IgD-negative memory B cell (primary cell): ENCODE measurements around the gene LENG1. TPM values are rescaled to one million over a fixed set of nuclear protein-coding genes. Genes with fewer than 3 reads are reported as not detected.
"Not testable (repeated sequence)": the region's sequence is repeated elsewhere in the genome, so short reads cannot be mapped to it uniquely, and the experiment has no call there.

ENCODE experiments used
- H3K27ac Mint-ChIP-seq, 3 donors: one replicate each; pipeline ENCODE4 v1.8.0; 2020 to 2022; ENCODE audit warnings: mild to moderate bottlenecking in 3 of 3, mixed read lengths in 3 of 3, moderate library complexity in 1 of 3
- H3K27me3 Mint-ChIP-seq: one replicate; pipeline ENCODE4 v1.8.0; 2021; ENCODE audit warnings: mixed read lengths
- H3K36me3 Mint-ChIP-seq: one replicate; pipeline ENCODE4 v1.8.0; 2020; ENCODE audit warnings: mild to moderate bottlenecking, mixed read lengths
- H3K4me1 Mint-ChIP-seq, 3 donors: one replicate each; pipeline ENCODE4 v1.8.0; 2020 to 2022; ENCODE audit warnings: mixed read lengths in 3 of 3, mild to moderate bottlenecking in 1 of 3
- H3K4me3 Mint-ChIP-seq, 4 donors: one replicate each; pipeline ENCODE4 v1.8.0; 2020 to 2022; ENCODE audit warnings: mild to moderate bottlenecking in 4 of 4, mixed read lengths in 4 of 4, moderate library complexity in 3 of 4
- H3K9me3 Mint-ChIP-seq, 3 donors: one replicate each; pipeline ENCODE4 v1.8.0; 2020 to 2021; ENCODE audit warnings: mixed read lengths in 3 of 3, mild to moderate bottlenecking in 1 of 3
- polyA plus RNA-seq: library from polyadenylated mRNA; unstranded; fragments of 300-500 nt; fragmentation: Illumina TruSeq; gene quantifications from one replicate; pipeline ENCODE4 v1.2.3, GENCODE V29; 2021

LENG1 gene
- polyA plus RNA-seq: 15.8 TPM

GRCh38 chr19:54159352-54160181 is at the start of gene LENG1:
TSS of gene LENG1 (minus strand) at chr19:54159721. CDS start at chr19:54159695, 26 bp downstream.
- Mint-ChIP-seq H3K36me3 (peaks cover 2% of the 10 kb centered on the region), H3K27me3 (peaks cover 4% of the 10 kb centered on the region), H3K4me3 (peak within 1 kb of the TSS; percentile 96 to 100 (median 98)), H3K9me3 (no peaks in the 10 kb centered on the region), H3K4me1 (peaks cover 16 to 32% (median 24%) of the 10 kb centered on the region in 3 donors), H3K27ac (peak within 1 kb of the TSS; percentile 93 to 99 (median 99))

- peaks cover 8% of the 10 kb centered on the region for H3K36me3 Mint-ChIP-seq
- H3K4me3 Mint-ChIP-seq: peak overlapping the region in 3 of 4 donors; percentile 69 to 82 (median 82)
- no peaks in the 10 kb centered on the region for H3K9me3 Mint-ChIP-seq
- H3K27ac Mint-ChIP-seq: peak overlapping the region; percentile 83 to 94 (median 93)
- H3K4me1 Mint-ChIP-seq: peaks cover 38 to 47% (median 44%) of the 10 kb centered on the region in 3 donors
- no peaks in the 10 kb centered on the region for H3K27me3 Mint-ChIP-seq
Observed at GRCh38 chr19:54208784-54209057, 49.2 kb upstream of the LENG1 start.

- Mint-ChIP-seq H3K4me1 (peaks cover 40 to 51% (median 49%) of the 10 kb centered on the region in 3 donors), H3K27me3 (no peaks in the 10 kb centered on the region), H3K36me3 (peaks cover 11% of the 10 kb centered on the region), H3K4me3 (peak overlapping the region in 3 of 4 donors; percentile 75 to 82 (median 82)), H3K9me3 (no peaks in the 10 kb centered on the region), H3K27ac (peak overlapping the region; percentile 83 to 94 (median 93))
Observed at GRCh38 chr19:54207983-54208783, 48.7 kb upstream of the LENG1 start.

GRCh38 chr19:54207676-54207982 is 48.1 kb upstream of the LENG1 start:
- peak overlapping the region; percentile 83 to 94 (median 93) for H3K27ac Mint-ChIP-seq
- no peaks in the 10 kb centered on the region for H3K9me3 Mint-ChIP-seq
- no peaks in the 10 kb centered on the region for H3K27me3 Mint-ChIP-seq
- peaks cover 46 to 57% (median 54%) of the 10 kb centered on the region in 3 donors for H3K4me1 Mint-ChIP-seq
- peak overlapping the region; percentile 8 to 82 (median 66) for H3K4me3 Mint-ChIP-seq
- peaks cover 16% of the 10 kb centered on the region for H3K36me3 Mint-ChIP-seq

GRCh38 chr19:54207193-54207592 is 47.7 kb upstream of the LENG1 start:
- not testable (repeated sequence) for H3K27me3 Mint-ChIP-seq, H3K9me3 Mint-ChIP-seq
- peaks cover 18% of the 10 kb centered on the region for H3K36me3 Mint-ChIP-seq
- H3K27ac Mint-ChIP-seq: peak overlapping the region in 2 of 3 donors; percentile 59 to 94
- peak overlapping the region in 2 of 4 donors; percentile 82 for H3K4me3 Mint-ChIP-seq
- peaks cover 50 to 61% (median 58%) of the 10 kb centered on the region in 3 donors for H3K4me1 Mint-ChIP-seq

- peak overlapping the region in 2 of 4 donors; percentile 12 to 24 for H3K4me3 Mint-ChIP-seq
- H3K27ac Mint-ChIP-seq: peak overlapping the region in 2 of 3 donors; percentile 59 to 94
- H3K27me3 Mint-ChIP-seq: no peaks in the 10 kb centered on the region
- peaks cover 17% of the 10 kb centered on the region for H3K36me3 Mint-ChIP-seq
- no peaks in the 10 kb centered on the region for H3K9me3 Mint-ChIP-seq
- peaks cover 54 to 63% (median 62%) of the 10 kb centered on the region in 3 donors for H3K4me1 Mint-ChIP-seq
Observed at GRCh38 chr19:54206831-54207177, 47.3 kb upstream of the LENG1 start.

- Mint-ChIP-seq H3K27me3 (no peaks in the 10 kb centered on the region), H3K27ac (peak overlapping the region in 2 of 3 donors; percentile 48 to 96), H3K36me3 (peaks cover 17% of the 10 kb centered on the region), H3K4me3 (peak overlapping the region in 3 of 4 donors; percentile 24 to 85 (median 48)), H3K4me1 (peaks cover 56 to 64% (median 63%) of the 10 kb centered on the region in 3 donors), H3K9me3 (no peaks in the 10 kb centered on the region)
Observed at GRCh38 chr19:54206030-54206830, 46.7 kb upstream of the LENG1 start.

GRCh38 chr19:54204767-54205468 is 45.4 kb upstream of the LENG1 start:
- peak overlapping the region in 3 of 4 donors; percentile 73 to 97 (median 85) for H3K4me3 Mint-ChIP-seq
- peaks cover 17% of the 10 kb centered on the region for H3K36me3 Mint-ChIP-seq
- H3K27me3 Mint-ChIP-seq: no peaks in the 10 kb centered on the region
- H3K4me1 Mint-ChIP-seq: peaks cover 57 to 65% (median 60%) of the 10 kb centered on the region in 3 donors
- H3K27ac Mint-ChIP-seq: peak overlapping the region in 1 of 3 donors; percentile 96
- H3K9me3 Mint-ChIP-seq: no peaks in the 10 kb centered on the region

GRCh38 chr19:54203151-54203611 is 43.7 kb upstream of the LENG1 start:
- Mint-ChIP-seq H3K36me3 (peaks cover 17% of the 10 kb centered on the region), H3K4me1 (peaks cover 48 to 55% (median 54%) of the 10 kb centered on the region in 3 donors), H3K27me3 (no peaks in the 10 kb centered on the region), H3K4me3 (peak overlapping the region; percentile 97 to 100 (median 99)), H3K9me3 (no peaks in the 10 kb centered on the region), H3K27ac (peak overlapping the region; percentile 23 to 96 (median 88))

- Mint-ChIP-seq H3K4me1 (peaks cover 39 to 45% (median 42%) of the 10 kb centered on the region in 3 donors), H3K27me3 (no peaks in the 10 kb centered on the region), H3K36me3 (peaks cover 17% of the 10 kb centered on the region), H3K4me3 (peak overlapping the region; percentile 97 to 100 (median 99)), H3K27ac (peak overlapping the region; percentile 85 to 99 (median 96)), H3K9me3 (no peaks in the 10 kb centered on the region)
Observed at GRCh38 chr19:54201980-54202379, 42.5 kb upstream of the LENG1 start.

GRCh38 chr19:54201172-54201701 is 41.7 kb upstream of the LENG1 start:
- Mint-ChIP-seq H3K9me3 (no peaks in the 10 kb centered on the region), H3K36me3 (peaks cover 17% of the 10 kb centered on the region), H3K27ac (peak overlapping the region; percentile 96 to 99 (median 99)), H3K4me1 (peaks cover 38 to 45% (median 39%) of the 10 kb centered on the region in 3 donors), H3K27me3 (no peaks in the 10 kb centered on the region), H3K4me3 (peak overlapping the region; percentile 97 to 100 (median 99))

GRCh38 chr19:54199401-54199800 is 39.9 kb upstream of the LENG1 start:
- H3K9me3 Mint-ChIP-seq: no peaks in the 10 kb centered on the region
- H3K36me3 Mint-ChIP-seq: peaks cover 12% of the 10 kb centered on the region
- peaks cover 26 to 33% (median 33%) of the 10 kb centered on the region in 3 donors for H3K4me1 Mint-ChIP-seq
- H3K4me3 Mint-ChIP-seq: peak overlapping the region; percentile 47 to 97 (median 60)
- H3K27me3 Mint-ChIP-seq: no peaks in the 10 kb centered on the region
- H3K27ac Mint-ChIP-seq: peak overlapping the region in 2 of 3 donors; percentile 89

GRCh38 chr19:54197121-54197520 is 37.6 kb upstream of the LENG1 start:
- Mint-ChIP-seq H3K36me3 (no peaks in the 10 kb centered on the region), H3K4me3 (peak overlapping the region in 1 of 4 donors; percentile 72), H3K27me3 (no peaks in the 10 kb centered on the region), H3K4me1 (peaks cover 12 to 15% (median 14%) of the 10 kb centered on the region in 3 donors), H3K27ac (peak overlapping the region in 1 of 3 donors; percentile 19), H3K9me3 (no peaks in the 10 kb centered on the region)

- Mint-ChIP-seq H3K36me3 (no peaks in the 10 kb centered on the region), H3K9me3 (no peaks in the 10 kb centered on the region), H3K27me3 (no peaks in the 10 kb centered on the region), H3K4me3 (peak overlapping the region in 1 of 4 donors; percentile 72), H3K27ac (no peak overlapping the region), H3K4me1 (peaks cover 9 to 14% (median 13%) of the 10 kb centered on the region in 3 donors)
Observed at GRCh38 chr19:54196536-54196935, 37.0 kb upstream of the LENG1 start.
